Measurements from ENCODE around the gene SHKBP1. TPM values are rescaled to one million over a fixed set of nuclear protein-coding genes. Genes with fewer than 3 reads are reported as not detected.

SHKBP1 gene
- total and polyA plus RNA-seq, 2 of the 13 experiments (the other 11 are each of a cell fraction or from before 2014, with no cell fraction given) = 16.2 to 17.4 TPM

DNA sequence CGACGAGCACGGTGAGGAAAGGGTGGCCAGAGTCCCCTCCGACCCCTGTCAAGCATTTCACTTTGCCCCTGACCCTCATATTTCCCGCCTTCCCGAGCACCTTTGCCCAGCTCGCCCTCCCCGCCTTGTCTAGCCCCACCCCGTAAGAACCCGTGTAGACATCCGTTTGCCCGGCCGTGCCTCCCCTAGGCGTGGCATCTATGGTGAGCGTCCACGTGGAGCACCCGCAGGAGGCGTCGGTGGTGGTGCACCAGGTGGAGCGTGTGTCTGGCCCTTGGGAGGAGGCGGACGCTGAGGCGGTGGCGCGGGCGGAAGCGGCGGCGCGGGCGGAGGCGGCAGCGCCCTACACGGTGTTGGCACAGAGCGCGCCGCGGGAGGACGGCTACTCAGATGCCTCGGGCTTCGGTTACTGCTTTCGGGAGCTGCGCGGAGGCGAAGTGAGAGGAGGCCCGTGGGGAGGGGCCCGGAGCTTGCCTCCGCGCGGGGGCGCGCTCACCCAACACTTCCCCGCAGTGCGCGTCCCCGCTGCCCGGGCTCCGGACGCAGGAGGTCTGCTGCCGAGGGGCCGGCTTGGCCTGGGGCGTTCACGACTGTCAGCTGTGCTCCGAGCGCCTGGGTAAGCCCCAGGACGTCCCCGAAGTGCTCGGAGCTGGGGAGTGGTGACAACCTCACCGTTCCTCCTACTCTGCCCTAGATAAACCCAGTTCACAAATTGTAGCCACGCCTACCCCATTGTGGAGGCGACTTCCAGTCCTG, 28.7 kb downstream of the SHKBP1 start (continued):
- no peak for TF ChIP-seq FLYWCH1 (CRISPR knock-in tag; IDR thresholded peaks at IDR 0.05)
- no peak for TF ChIP-seq ZNF629 (CRISPR knock-in tag; conservative IDR thresholded peaks at IDR 0.05)
- no peak for TF ChIP-seq MZF1 (CRISPR knock-in tag; IDR thresholded peaks at IDR 0.05; ENCODE audit: borderline replicate concordance)
- no peak for TF ChIP-seq SMYD3 (CRISPR knock-in tag; IDR thresholded peaks at IDR 0.05)
- no peak for TF ChIP-seq FIP1L1 (IDR thresholded peaks at IDR 0.05; ENCODE audit: borderline replicate concordance, insufficient read depth, low read depth, low read length)
- no peak for TF ChIP-seq FOXJ3 (CRISPR knock-in tag; IDR thresholded peaks at IDR 0.05; ENCODE audit: borderline replicate concordance)
- TF ChIP-seq SRSF4 (IDR thresholded peaks at IDR 0.05; ENCODE audit: low read depth, low read length, poor library complexity, severe bottlenecking) = no peak
- no peak for TF ChIP-seq JUN (CRISPR knock-in tag; IDR thresholded peaks at IDR 0.05)
- TF ChIP-seq HNRNPL (IDR thresholded peaks at IDR 0.05; ENCODE audit: low read depth, low read length) = 0 out of 2 replicates have a peak, but pooled peaks have one; percentile 41
- TF ChIP-seq BRD4 (CRISPR knock-in tag; IDR thresholded peaks at IDR 0.05) = no peak
- no peak for TF ChIP-seq ZNF83 (CRISPR knock-in tag; IDR thresholded peaks at IDR 0.05; ENCODE audit: borderline replicate concordance)
- TF ChIP-seq ZNF839 (CRISPR knock-in tag; IDR thresholded peaks at IDR 0.05; ENCODE audit: borderline replicate concordance) = 0 out of 2 replicates have a peak, but pooled peaks have one; percentile 24
- TF ChIP-seq ZNF101 (CRISPR knock-in tag; IDR thresholded peaks at IDR 0.05; ENCODE audit: borderline replicate concordance, low read depth) = peak; percentile 32; the same call in 1 of the 2 replicates
- TF ChIP-seq KAT7 (CRISPR knock-in tag; IDR thresholded peaks at IDR 0.05; ENCODE audit: borderline replicate concordance) = no peak
- no peak for TF ChIP-seq KMT2A (CRISPR knock-in tag; IDR thresholded peaks at IDR 0.05)
- no peak for TF ChIP-seq MEF2D (CRISPR knock-in tag; IDR thresholded peaks at IDR 0.05)
- TF ChIP-seq, protein P1, sequence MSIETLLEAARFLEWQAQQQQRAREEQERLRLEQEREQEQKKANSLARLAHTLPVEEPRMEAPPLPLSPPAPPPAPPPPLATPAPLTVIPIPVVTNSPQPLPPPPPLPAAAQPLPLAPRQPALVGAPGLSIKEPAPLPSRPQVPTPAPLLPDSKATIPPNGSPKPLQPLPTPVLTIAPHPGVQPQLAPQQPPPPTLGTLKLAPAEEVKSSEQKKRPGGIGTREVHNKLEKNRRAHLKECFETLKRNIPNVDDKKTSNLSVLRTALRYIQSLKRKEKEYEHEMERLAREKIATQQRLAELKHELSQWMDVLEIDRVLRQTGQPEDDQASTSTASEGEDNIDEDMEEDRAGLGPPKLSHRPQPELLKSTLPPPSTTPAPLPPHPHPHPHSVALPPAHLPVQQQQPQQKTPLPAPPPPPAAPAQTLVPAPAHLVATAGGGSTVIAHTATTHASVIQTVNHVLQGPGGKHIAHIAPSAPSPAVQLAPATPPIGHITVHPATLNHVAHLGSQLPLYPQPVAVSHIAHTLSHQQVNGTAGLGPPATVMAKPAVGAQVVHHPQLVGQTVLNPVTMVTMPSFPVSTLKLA (IDR thresholded peaks at IDR 0.05) = no peak
- TF ChIP-seq ZNF251 (CRISPR knock-in tag; IDR thresholded peaks at IDR 0.05) = no peak
- no peak for TF ChIP-seq KLF11 (CRISPR knock-in tag; IDR thresholded peaks at IDR 0.05)
- no peak; the same call in 1 of the 2 replicates for TF ChIP-seq ATF7-NPFF (CRISPR knock-in tag; IDR thresholded peaks at IDR 0.05; ENCODE audit: low read depth)
- peak; percentile 56; the same call in 1 of the 2 replicates for TF ChIP-seq BORCS8-MEF2B (CRISPR knock-in tag; IDR thresholded peaks at IDR 0.05)
- TF ChIP-seq, protein P2, sequence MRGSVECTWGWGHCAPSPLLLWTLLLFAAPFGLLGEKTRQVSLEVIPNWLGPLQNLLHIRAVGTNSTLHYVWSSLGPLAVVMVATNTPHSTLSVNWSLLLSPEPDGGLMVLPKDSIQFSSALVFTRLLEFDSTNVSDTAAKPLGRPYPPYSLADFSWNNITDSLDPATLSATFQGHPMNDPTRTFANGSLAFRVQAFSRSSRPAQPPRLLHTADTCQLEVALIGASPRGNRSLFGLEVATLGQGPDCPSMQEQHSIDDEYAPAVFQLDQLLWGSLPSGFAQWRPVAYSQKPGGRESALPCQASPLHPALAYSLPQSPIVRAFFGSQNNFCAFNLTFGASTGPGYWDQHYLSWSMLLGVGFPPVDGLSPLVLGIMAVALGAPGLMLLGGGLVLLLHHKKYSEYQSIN (CRISPR knock-in tag; IDR thresholded peaks at IDR 0.05; ENCODE audit: borderline replicate concordance) = no peak
- no peak; the same call in 1 of the 2 replicates for TF ChIP-seq ZBTB38 (CRISPR knock-in tag; IDR thresholded peaks at IDR 0.05)
- TF ChIP-seq HMG20B (CRISPR knock-in tag; conservative IDR thresholded peaks at IDR 0.05) = no peak
- TF ChIP-seq BCL6 (CRISPR knock-in tag; IDR thresholded peaks at IDR 0.05) = peak; percentile 6; the same call in 1 of the 2 replicates
- TF ChIP-seq SMAD3 (CRISPR knock-in tag; IDR thresholded peaks at IDR 0.05) = no peak
- TF ChIP-seq ZNF17 (CRISPR knock-in tag; IDR thresholded peaks at IDR 0.05) = no peak
- TF ChIP-seq DR1 (CRISPR knock-in tag; IDR thresholded peaks at IDR 0.05) = no peak
